ENCODE results near the gene CHKB.
A peak's percentile ranks its signal among the peaks of the same experiment; 100 is the strongest.

The CHKB gene

DNA sequence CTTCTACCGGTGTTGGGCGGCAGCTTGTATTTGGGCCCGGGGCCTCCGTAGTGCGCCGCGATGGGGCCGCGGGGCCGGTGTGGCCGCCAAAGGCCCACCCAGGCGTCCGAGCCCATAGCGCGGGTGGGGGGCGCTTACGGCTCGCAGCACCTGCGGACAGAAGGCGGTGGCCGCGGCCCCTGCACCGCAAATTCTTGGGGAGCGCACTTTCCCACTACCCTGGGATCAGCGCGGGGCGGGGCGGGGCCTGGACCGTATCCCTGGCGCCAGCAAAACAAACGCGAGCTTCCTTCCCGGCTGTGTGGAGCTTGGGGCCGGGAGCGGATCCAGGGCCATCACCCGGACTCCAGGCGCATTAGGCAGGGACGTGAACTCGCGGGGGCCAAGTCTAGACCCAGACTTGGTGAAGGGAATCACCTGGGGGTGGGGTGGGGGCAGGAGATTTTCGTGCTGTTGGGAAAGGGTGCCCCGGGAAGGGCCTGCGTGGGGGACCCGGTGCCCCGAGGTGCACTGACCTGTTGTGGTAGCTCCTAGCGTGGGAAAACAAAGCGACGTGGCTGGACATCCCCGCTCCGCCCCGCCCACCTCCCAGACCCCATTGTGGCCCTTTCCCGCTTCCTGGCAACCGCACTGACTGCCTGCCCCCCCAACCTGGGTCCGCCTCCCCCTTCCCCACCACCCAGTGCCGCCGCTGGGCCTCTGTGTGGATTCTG, 50.5 kb downstream of the CHKB start:
- no peak for TF ChIP-seq JUND (IDR thresholded peaks at IDR 0.05; ENCODE audit: low read depth)
- DNase-seq (ENCODE audit: low read depth in 1 of 2, low spot score in 1 of 2): peak; percentile 53 to 56
- in situ Hi-C loops (cut with HindIII; ENCODE audit: low pct_unique_long_range_greater_than_20kb, low sequenced_read_pairs): no loop called here

DNA sequence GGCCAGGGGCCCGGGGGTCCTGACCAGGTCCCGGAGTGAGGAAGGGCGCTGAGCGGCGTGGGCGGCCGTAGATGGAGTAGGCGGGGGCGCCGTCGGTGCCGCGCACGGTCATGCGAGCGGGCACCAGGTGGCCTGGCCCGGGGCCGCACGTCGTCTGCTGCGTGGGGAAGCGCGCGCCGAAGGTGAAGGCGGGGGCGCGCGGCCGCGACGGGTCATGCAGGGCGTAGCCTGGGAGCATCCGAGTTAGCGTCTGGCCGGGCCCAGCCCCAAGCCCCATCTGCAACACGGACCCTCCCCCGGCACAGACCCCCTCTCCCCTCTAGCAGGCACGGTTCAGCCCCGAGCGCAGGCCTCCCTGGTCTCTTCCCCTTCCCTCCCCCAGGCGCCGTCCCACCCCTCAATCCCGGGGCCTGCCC, 51.1 kb downstream of the CHKB start:
- DNase-seq (ENCODE audit: low read depth in 1 of 2, low spot score in 1 of 2): peak in 1 of 2 experiments; percentile 55
- no peak for TF ChIP-seq JUND (IDR thresholded peaks at IDR 0.05; ENCODE audit: low read depth)
- in situ Hi-C loops (cut with HindIII; ENCODE audit: low pct_unique_long_range_greater_than_20kb, low sequenced_read_pairs): no loop called here

DNA sequence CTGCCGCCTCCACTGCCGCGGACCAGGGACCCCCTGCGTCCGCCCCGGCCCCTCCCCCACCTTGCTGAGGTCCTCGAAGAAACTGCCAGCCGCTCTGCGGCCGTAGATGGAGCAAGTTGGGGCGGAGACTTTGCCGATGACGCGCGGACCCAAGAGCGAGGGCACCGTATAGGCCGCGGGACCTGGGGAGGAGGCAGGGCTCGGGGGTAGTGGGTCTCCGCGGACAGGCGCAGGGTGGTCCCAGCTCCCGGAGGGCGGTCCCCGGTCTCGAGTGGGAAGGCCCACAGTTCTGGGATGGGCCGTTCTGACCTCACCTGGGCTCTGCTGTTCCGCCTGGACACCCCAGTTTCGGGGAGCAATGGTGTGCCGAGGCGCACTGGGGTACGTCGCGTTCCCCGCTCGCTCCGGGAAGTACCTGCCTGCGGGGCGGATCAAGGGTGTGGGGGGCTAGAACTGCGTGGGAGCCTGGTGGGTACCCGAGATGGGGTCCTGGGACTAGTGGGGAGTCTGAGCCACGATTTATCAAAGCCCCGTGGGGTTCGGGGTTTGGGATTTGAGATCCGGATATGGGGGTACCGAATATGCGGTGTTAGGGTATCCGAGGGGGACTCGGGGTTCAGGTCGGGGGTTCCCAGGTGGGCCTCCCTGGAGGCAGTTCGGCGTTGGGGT, 51.6 kb downstream of the CHKB start:
- in situ Hi-C loops (cut with HindIII; ENCODE audit: low pct_unique_long_range_greater_than_20kb, low sequenced_read_pairs): no loop called here

DNA sequence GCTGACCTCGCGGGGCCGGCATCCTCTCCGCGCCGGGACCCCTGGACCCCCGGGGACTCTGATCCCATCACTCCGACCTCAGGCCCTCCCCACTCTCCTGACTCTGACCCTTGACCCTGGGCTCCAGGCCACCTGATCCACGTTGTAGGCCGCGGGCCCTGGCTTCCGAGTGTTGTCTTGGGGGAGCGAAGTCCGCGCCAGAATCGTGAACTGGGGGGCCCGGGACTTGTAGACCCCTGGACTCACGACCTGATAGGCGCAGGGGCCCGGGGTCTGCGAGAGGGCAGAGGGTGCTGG, 52.1 kb downstream of the CHKB start:
- no peak for DNase-seq (ENCODE audit: low read depth in 1 of 2, low spot score in 1 of 2)
- no peak for TF ChIP-seq JUND (IDR thresholded peaks at IDR 0.05; ENCODE audit: low read depth)
- in situ Hi-C loops (cut with HindIII; ENCODE audit: low pct_unique_long_range_greater_than_20kb, low sequenced_read_pairs): no loop called here

More for the DNA sequence above, 51.6 kb downstream of the CHKB start:
- DNase-seq (ENCODE audit: low read depth in 1 of 2, low spot score in 1 of 2): peak; percentile 81 to 87
- no peak for TF ChIP-seq JUND (IDR thresholded peaks at IDR 0.05; ENCODE audit: low read depth)

DNA sequence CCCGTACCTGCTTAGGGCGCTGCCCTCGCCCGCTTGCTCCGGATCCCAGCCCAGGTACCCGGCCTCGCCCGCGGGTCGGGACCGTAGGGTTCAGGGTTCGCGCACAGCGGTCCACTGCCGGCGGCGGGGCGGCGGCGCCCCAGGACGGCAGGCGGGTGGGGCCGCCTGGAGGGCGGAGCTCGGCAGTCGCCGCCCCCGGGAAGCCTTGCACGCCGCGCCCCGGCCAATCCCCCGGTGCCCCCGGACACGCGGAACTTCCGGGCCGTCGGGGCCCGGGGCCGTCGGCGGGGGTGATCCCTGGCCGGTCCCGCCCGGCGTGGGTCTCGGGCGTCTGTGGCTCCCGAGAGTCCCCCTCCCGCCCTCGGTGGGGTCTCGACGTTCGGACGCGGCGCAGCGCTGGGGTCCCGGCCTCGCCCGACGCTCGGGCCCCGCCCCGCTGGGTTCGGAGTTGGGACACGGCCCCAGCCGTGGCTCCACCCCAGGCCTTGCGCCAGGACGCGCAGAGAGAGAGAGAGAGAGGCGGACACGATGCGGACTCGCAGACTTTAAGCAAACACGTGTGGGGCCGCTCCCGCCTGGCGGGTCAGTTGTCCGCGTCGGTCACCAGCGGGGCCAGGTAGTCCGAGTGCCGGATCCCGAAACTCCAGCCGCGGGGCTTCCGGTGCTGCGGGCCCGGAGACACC, 52.6 kb downstream of the CHKB start, which contains the start of gene TYMP:
TSS of gene TYMP (minus strand) at position 116 of the 683 bp plus-strand sequence. CDS start 303 bp downstream, outside the sequence.
- TF ChIP-seq JUND (IDR thresholded peaks at IDR 0.05; ENCODE audit: low read depth): no peak
- in situ Hi-C loops (cut with HindIII; ENCODE audit: low pct_unique_long_range_greater_than_20kb, low sequenced_read_pairs): no loop called here
- peak; percentile 75 to 90 for DNase-seq (ENCODE audit: low read depth in 1 of 2, low spot score in 1 of 2)

DNA sequence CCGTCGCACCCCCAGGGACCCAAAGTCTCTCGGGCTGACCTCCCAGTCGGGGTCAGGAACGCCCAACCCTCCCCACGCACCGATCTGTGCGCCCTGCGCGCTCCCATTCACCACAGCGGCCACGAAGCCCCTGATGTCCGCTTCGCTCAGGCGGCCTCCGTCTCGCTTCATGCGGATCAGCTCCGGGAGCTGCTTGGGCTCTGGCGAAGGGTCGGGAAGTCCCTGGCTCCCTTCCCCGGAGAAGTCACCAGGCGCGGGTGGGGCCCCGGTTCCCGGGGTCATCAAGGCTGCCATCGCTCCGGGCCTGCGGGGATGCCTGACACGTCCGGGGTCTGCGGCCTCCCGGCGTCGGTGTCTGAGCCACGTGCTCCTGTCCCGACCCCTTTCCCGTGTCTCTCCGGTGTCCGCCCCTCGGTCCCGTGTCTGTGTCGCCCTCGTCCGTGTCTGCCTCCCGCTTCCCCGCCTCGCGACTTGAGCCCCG, 53.2 kb downstream of the CHKB start:
- DNase-seq (ENCODE audit: low read depth in 1 of 2, low spot score in 1 of 2): no peak
- TF ChIP-seq JUND (IDR thresholded peaks at IDR 0.05; ENCODE audit: low read depth): no peak
- in situ Hi-C loops (cut with HindIII; ENCODE audit: low pct_unique_long_range_greater_than_20kb, low sequenced_read_pairs): no loop called here
